ENCODE results near the gene PLEKHG7.

Gene PLEKHG7

DNA sequence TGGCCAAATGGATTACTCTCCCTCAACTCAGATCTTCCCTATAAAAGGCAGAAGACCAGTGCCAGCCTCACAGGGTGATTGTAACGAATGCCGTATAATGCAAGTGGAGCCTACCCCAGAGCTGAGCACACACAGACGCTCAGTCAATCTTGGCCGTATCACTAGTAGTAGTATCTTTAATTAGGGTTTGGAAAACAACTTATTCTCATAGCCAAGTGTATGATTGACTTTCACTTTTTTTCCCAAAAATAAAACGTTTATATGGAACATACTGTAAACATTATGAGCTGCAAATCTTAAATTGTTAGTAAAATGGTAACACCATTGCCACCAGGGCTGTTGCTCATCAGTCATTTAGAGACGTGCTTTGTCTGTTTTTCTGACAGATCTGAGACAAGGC is 30.4 kb downstream of the PLEKHG7 start:
- no peak overlapping the region for H3K4me3 ChIP-seq (ENCODE audit: low read depth, low read length)
- TF ChIP-seq, protein P1, sequence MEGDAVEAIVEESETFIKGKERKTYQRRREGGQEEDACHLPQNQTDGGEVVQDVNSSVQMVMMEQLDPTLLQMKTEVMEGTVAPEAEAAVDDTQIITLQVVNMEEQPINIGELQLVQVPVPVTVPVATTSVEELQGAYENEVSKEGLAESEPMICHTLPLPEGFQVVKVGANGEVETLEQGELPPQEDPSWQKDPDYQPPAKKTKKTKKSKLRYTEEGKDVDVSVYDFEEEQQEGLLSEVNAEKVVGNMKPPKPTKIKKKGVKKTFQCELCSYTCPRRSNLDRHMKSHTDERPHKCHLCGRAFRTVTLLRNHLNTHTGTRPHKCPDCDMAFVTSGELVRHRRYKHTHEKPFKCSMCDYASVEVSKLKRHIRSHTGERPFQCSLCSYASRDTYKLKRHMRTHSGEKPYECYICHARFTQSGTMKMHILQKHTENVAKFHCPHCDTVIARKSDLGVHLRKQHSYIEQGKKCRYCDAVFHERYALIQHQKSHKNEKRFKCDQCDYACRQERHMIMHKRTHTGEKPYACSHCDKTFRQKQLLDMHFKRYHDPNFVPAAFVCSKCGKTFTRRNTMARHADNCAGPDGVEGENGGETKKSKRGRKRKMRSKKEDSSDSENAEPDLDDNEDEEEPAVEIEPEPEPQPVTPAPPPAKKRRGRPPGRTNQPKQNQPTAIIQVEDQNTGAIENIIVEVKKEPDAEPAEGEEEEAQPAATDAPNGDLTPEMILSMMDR (IDR thresholded peaks at IDR 0.05; ENCODE audit: low read depth, low read length, missing control alignments): no peak
- DNase-seq (ENCODE audit: low read depth): no peak

DNA sequence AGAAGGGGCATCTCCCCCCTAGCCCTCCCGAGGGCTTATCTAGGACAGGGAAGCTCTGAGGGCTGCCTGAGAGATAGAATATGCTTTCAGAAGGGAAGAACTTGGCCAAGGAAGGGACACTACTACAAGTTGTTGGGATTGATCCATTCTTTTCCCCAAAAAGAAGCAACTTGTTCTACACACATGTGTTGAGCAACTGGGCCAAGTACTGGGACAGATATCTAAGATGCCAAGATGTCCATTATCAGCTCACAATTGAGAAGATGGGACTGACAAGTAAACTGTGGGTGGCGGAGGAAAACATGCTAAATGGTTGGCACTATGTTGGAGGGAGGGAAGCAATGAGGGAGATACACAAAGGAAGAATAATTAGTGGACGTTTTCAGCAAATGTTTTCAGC is 30.9 kb downstream of the PLEKHG7 start:
- H3K4me3 ChIP-seq (ENCODE audit: low read depth, low read length): no peak overlapping the region
- TF ChIP-seq, protein P1 (IDR thresholded peaks at IDR 0.05; ENCODE audit: low read depth, low read length, missing control alignments): no peak
- no peak for DNase-seq (ENCODE audit: low read depth)

DNA sequence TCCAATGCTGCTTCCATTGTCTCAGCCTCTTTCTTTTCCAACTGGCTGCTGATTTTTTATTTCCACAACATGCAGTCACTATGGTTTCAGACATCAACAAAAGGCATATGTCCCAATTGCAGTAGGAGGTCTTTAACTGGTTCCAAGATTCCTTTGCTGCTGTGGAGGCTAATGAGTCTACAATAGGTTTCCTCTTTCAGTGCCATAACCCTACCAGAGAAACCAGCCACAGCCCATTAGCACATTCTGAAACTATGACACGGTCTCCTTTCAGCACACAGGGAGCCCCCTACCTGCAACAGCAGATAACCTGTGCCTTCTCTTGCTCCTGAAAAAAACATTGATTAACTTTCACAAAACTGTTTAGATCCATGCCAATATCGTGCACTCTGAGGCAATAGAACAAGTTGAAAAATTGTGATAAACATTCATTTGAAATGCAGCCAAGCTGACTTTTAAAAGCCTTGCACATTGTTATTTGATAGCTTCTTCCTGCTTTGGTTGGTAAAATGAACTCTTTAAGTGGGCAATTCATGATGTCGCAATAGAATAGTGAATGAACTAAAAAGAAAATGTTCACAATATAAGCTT is 32.4 kb downstream of the PLEKHG7 start:
- DNase-seq (ENCODE audit: low read depth): no peak

DNA sequence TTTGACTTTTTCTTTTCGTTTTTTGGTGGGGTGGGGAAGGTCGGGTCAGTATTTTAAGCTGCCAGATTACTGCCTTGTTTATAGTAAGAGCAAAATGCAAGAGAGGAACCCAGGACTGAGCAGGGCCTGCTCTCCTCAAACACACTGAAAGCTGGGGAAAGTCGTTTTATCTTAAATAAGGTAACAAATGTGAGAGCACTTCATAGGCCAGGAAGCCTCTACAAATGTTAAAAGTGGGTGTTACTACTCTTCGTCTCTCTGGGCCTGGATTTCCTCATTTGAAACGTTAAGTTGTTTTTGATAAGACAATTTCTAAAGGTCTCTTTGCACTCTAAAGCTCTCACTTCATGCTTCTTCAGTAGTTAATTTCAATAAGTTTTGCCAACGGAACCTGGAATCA is 33.8 kb downstream of the PLEKHG7 start:
- no peak overlapping the region for H3K4me3 ChIP-seq (ENCODE audit: low read depth, low read length)
- DNase-seq (ENCODE audit: low read depth): no peak
- TF ChIP-seq, protein P1 (IDR thresholded peaks at IDR 0.05; ENCODE audit: low read depth, low read length, missing control alignments): no peak

More for the DNA sequence above, 32.4 kb downstream of the PLEKHG7 start:
- no peak overlapping the region for H3K4me3 ChIP-seq (ENCODE audit: low read depth, low read length)
- TF ChIP-seq, protein P1 (IDR thresholded peaks at IDR 0.05; ENCODE audit: low read depth, low read length, missing control alignments): no peak

DNA sequence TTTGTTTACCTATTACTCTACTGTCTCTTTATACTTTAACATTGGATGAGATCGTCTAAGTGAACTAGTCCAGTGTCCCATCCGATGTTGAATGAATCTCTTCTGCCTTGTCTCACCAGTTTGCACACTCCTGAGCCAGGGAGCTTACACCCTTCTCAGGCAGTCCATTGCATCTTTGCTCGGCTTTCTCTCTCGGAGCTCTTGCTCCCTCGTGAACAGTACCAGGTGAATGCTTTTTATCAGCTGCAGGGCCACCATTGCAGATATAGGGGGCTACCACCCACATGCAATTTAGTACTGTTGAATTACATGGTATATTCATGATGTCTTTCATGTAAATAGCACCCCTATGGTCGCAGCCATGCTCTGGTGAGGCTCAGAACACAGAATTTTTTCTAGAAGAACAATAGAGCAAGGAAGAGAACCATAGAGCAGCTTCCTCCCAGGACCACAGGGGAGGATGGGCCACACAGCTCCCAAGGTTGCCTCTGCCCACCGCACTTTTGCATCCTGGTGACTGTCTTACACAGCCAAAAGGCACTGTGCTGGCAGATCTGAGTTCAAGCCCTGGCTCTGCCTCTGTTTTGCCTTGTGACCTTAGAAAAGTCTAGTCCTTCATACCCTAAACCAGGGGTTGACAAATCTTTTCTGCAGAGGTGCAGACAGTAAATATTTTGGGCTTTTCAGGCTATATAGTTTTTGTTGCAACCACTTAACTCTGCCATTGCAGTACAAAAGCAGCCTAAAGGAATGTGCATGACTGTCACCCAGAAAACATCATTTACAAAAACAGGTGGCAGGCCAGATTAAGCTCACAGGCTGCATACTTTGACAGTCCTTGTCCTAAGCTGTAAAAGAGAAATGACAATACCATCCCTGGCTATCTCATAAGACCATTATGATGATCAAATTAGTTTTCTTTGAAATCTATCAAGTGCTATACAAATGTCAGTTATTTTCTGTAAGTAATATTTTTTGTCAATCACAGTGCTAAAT is 35.4 kb downstream of the PLEKHG7 start:
- no peak overlapping the region for H3K4me3 ChIP-seq (ENCODE audit: low read depth, low read length)
- DNase-seq (ENCODE audit: low read depth): no peak
- TF ChIP-seq, protein P1 (IDR thresholded peaks at IDR 0.05; ENCODE audit: low read depth, low read length, missing control alignments): no peak

DNA sequence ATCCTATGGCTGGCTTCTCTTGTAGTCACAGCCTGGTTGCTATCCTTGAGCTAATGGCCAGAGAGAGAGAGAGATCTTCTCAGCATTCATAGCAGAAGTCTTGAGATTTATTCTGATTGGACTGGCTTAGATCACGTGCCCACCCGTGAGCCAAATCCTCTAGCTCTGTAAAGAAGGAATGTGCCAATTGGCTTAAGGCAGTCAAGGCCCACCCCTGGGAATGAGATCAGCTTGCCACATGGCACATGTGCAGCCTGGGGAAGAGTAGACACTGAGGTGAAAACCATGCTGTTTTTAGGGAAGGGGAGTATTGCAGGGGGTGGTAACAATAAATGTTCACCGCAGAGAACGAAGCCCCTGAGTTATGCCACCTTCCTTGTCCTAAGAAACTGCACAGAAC is 36.3 kb downstream of the PLEKHG7 start:
- TF ChIP-seq, protein P1 (IDR thresholded peaks at IDR 0.05; ENCODE audit: low read depth, low read length, missing control alignments): no peak
- DNase-seq (ENCODE audit: low read depth): no peak

More for the DNA sequence above, 36.3 kb downstream of the PLEKHG7 start:
- no peak overlapping the region for H3K4me3 ChIP-seq (ENCODE audit: low read depth, low read length)

All from GM12864 (cell line).